ACHN (cell line): Measurements from ENCODE around the gene EGFL7.

Experiments used
- DNase-seq: peaks from one replicate; pipeline ENCODE4 v3.0.0-alpha.2; 2015
- in situ Hi-C: cut with HindIII; loops from 2 replicates; pipeline ENCODE4 v1.10.0; 2017; ENCODE audit warnings: low sequenced_read_pairs, low pct_ligation_motif_present, low pct_unique_long_range_greater_than_20kb

EGFL7 gene

GRCh38 chr9:136718345-136719194 lies 55.9 kb downstream of the EGFL7 start:
- in situ Hi-C loops = no loop called here
- DNase-seq = no peak

- DNase-seq = no peak
- in situ Hi-C loops = no loop called here
Observed at GRCh38 chr9:136719195-136719880, 56.6 kb downstream of the EGFL7 start.

GRCh38 chr9:136720251-136720897 lies 57.7 kb downstream of the EGFL7 start:
- in situ Hi-C loops = no loop called here

GRCh38 chr9:136720898-136721338 lies 58.2 kb downstream of the EGFL7 start:
- no peak for DNase-seq
- in situ Hi-C loops = no loop called here

More at GRCh38 chr9:136720251-136720897, 57.7 kb downstream of the EGFL7 start:
- no peak for DNase-seq

GRCh38 chr9:136721339-136722092 lies 58.8 kb downstream of the EGFL7 start:
- no peak for DNase-seq
- in situ Hi-C loops = no loop called here
